Neural progenitor cell (in vitro differentiated cells): ENCODE results near the gene ZNF782. TPM values are rescaled to one million over a fixed set of nuclear protein-coding genes. Genes with fewer than 3 reads are reported as not detected.
"Not testable (repeated sequence)": the region's sequence is repeated elsewhere in the genome, so short reads cannot be mapped to it uniquely, and the experiment has no call there.

Source experiments
- DNase-seq: peaks from one replicate; pipeline ENCODE4 v3.0.0-alpha.2; 2016; ENCODE audit warnings: low spot score
- H2AFZ ChIP-seq: fragments of 200-600 bp; sonication (generic); replicated peaks from 2 replicates; pipeline ENCODE4 v1.6.1; 2016; ENCODE audit warnings: antibody characterized with exemption
- H3F3A ChIP-seq: fragments of 200-600 bp; sonication (generic); 2 replicates; pipeline ENCODE4 v1.6.1; 2016; ENCODE audit warnings: antibody characterized with exemption, low read depth
- H3K27ac ChIP-seq: fragments of 200-600 bp; sonication (generic); 2 replicates; pipeline ENCODE4 v1.5.1; 2016; ENCODE audit warnings: mild to moderate bottlenecking
- H3K27me3 ChIP-seq: fragments of 200-600 bp; sonication (generic); 2 replicates; pipeline ENCODE4 v1.6.1; 2016; ENCODE audit warnings: mild to moderate bottlenecking, moderate library complexity
- H3K36me3 ChIP-seq: fragments of 200-600 bp; sonication (generic); 2 replicates; pipeline ENCODE4 v1.5.1; 2016
- H3K4me1 ChIP-seq: fragments of 200-600 bp; sonication (generic); 2 replicates; pipeline ENCODE4 v1.6.1; 2016; ENCODE audit warnings: mixed run types
- H3K4me2 ChIP-seq: fragments of 200-600 bp; sonication (generic); 2 replicates; pipeline ENCODE4 v1.6.1; 2016
- H3K4me3 ChIP-seq: fragments of 200-600 bp; sonication (generic); 2 replicates; pipeline ENCODE4 v1.5.1; 2016
- H3K79me2 ChIP-seq: fragments of 200-600 bp; sonication (generic); 2 replicates; pipeline ENCODE4 v1.6.1; 2016; ENCODE audit warnings: low read depth
- H3K9ac ChIP-seq: fragments of 200-600 bp; sonication (generic); 2 replicates; pipeline ENCODE4 v1.6.1; 2016
- H3K9me3 ChIP-seq: fragments of 200-600 bp; sonication (generic); 2 replicates; pipeline ENCODE4 v1.5.1; 2016; ENCODE audit warnings: low read depth
- H4K20me1 ChIP-seq: fragments of 200-600 bp; sonication (generic); 2 replicates; pipeline ENCODE4 v1.6.1; 2016; ENCODE audit warnings: low read depth
- H3K27ac Mint-ChIP-seq: 3 replicates; pipeline ENCODE4 v1.8.0; 2021; ENCODE audit warnings: mixed read lengths
- H3K27me3 Mint-ChIP-seq: 2 replicates; pipeline ENCODE4 v1.8.0; 2022; ENCODE audit warnings: low read depth, mild to moderate bottlenecking, inconsistent platforms, moderate library complexity, mixed read lengths; ENCODE audit not compliant: insufficient read depth
- H3K36me3 Mint-ChIP-seq: 3 replicates; pipeline ENCODE4 v1.8.0; 2021; ENCODE audit warnings: mixed read lengths
- H3K4me1 Mint-ChIP-seq: 3 replicates; pipeline ENCODE4 v1.8.0; 2021; ENCODE audit warnings: mixed read lengths
- H3K4me3 Mint-ChIP-seq: 3 replicates; pipeline ENCODE4 v1.8.0; 2021; ENCODE audit warnings: mild to moderate bottlenecking, moderate library complexity, mixed read lengths
- H3K9me3 Mint-ChIP-seq: 3 replicates; pipeline ENCODE4 v1.8.0; 2020; ENCODE audit warnings: mixed read lengths
- CTCF ChIP-seq: fragments of 200-600 bp; sonication (generic); IDR thresholded peaks from 2 replicates; pipeline ENCODE4 v1.5.1; 2017; ENCODE audit warnings: antibody characterized with exemption, mild to moderate bottlenecking
- EZH2 ChIP-seq: fragments of 200-600 bp; sonication (generic); IDR thresholded peaks from 2 replicates; pipeline ENCODE4 v1.6.1; 2017; ENCODE audit warnings: antibody characterized with exemption, mild to moderate bottlenecking, moderate library complexity
- EZH2phosphoT487 ChIP-seq: fragments of 200-600 bp; sonication (generic); IDR thresholded peaks from 2 replicates; pipeline ENCODE4 v1.6.1; 2017; ENCODE audit warnings: antibody characterized with exemption
- total RNA-seq: library from RNA; depleted of rRNA; stranded (reverse); fragments of >200 nt; gene quantifications from 2 replicates; pipeline ENCODE4 v1.2.3, GENCODE V29; 2015; ENCODE audit warnings: low replicate concordance

The ZNF782 gene
- 7.1 and 7.8 TPM in 2 replicates for total RNA-seq

GRCh38 chr9:96853781-96854650, at the start of gene ZNF782:
ZNF782 (minus strand) TSS chr9:96854514; CDS start chr9:96851961, 2,553 bp downstream.
- peak within 1 kb of the TSS; percentile 97 for H3K27ac Mint-ChIP-seq
- Histone ChIP-seq H3K4me3 (peak within 1 kb of the TSS; percentile 65), H3K9me3 (peaks cover 6% of the 10 kb centered on the region), H2AFZ (peak within 1 kb of the TSS; percentile 82), H3K79me2 (peaks cover 49% of the 10 kb centered on the region), H4K20me1 (no peaks in the 10 kb centered on the region), H3K36me3 (no peaks in the 10 kb centered on the region), H3K27ac (peak within 1 kb of the TSS; percentile 4), H3K27me3 (peaks cover 5% of the 10 kb centered on the region), H3K4me2 (peak within 1 kb of the TSS; percentile 87), H3F3A (peaks cover 14% of the 10 kb centered on the region), H3K4me1 (peaks cover 10% of the 10 kb centered on the region), H3K9ac (peak within 1 kb of the TSS; percentile 60)
- H3K4me1 Mint-ChIP-seq = peaks cover 20% of the 10 kb centered on the region
- peaks cover 21% of the 10 kb centered on the region for H3K9me3 Mint-ChIP-seq
- DNase-seq = peak; percentile 98
- no peaks in the 10 kb centered on the region for H3K27me3 Mint-ChIP-seq
- TF ChIP-seq EZH2 (peak; percentile 38), EZH2phosphoT487 (no peak), CTCF (peak; percentile 5)
- peaks cover 23% of the 10 kb centered on the region for H3K36me3 Mint-ChIP-seq
- peak within 1 kb of the TSS; percentile 100 for H3K4me3 Mint-ChIP-seq

GRCh38 chr9:96900010-96900409, 45.7 kb upstream of the ZNF782 start:
- not testable (repeated sequence) for H3K9me3 ChIP-seq, H3K27me3 Mint-ChIP-seq, H3K4me3 Mint-ChIP-seq, H3K4me1 Mint-ChIP-seq, H3K79me2 ChIP-seq, H3K9ac ChIP-seq, H3K27ac Mint-ChIP-seq, H3K4me3 ChIP-seq, H3K4me2 ChIP-seq, H3K36me3 ChIP-seq, H4K20me1 ChIP-seq, H3K4me1 ChIP-seq, H3K27me3 ChIP-seq, H2AFZ ChIP-seq, DNase-seq, H3F3A ChIP-seq, H3K9me3 Mint-ChIP-seq, H3K27ac ChIP-seq
- peaks cover 15% of the 10 kb centered on the region for H3K36me3 Mint-ChIP-seq

- Mint-ChIP-seq H3K36me3 (peaks cover 35% of the 10 kb centered on the region), H3K27ac (no peak overlapping the region), H3K27me3 (no peaks in the 10 kb centered on the region), H3K4me3 (no peak overlapping the region), H3K9me3 (no peaks in the 10 kb centered on the region), H3K4me1 (no peaks in the 10 kb centered on the region)
- no peaks in the 10 kb centered on the region for H3K27me3 ChIP-seq
- DNase-seq = no peak
- no peak overlapping the region for H3K4me2 ChIP-seq
- no peak overlapping the region for H2AFZ ChIP-seq
- no peaks in the 10 kb centered on the region for H3K36me3 ChIP-seq
- TF ChIP-seq EZH2phosphoT487 (no peak), EZH2 (no peak), CTCF (no peak)
- H4K20me1 ChIP-seq = no peaks in the 10 kb centered on the region
- no peak overlapping the region for H3K27ac ChIP-seq
- H3K9me3 ChIP-seq = no peaks in the 10 kb centered on the region
- no peaks in the 10 kb centered on the region for H3K79me2 ChIP-seq
- H3K9ac ChIP-seq = no peak overlapping the region
- no peaks in the 10 kb centered on the region for H3F3A ChIP-seq
- no peaks in the 10 kb centered on the region for H3K4me1 ChIP-seq
- H3K4me3 ChIP-seq = no peak overlapping the region
Measured at GRCh38 chr9:96892131-96892530, 37.8 kb upstream of the ZNF782 start.

- Histone ChIP-seq H3K4me3 (no peak overlapping the region), H3F3A (no peaks in the 10 kb centered on the region), H3K79me2 (no peaks in the 10 kb centered on the region), H3K27ac (no peak overlapping the region), H3K27me3 (no peaks in the 10 kb centered on the region), H2AFZ (no peak overlapping the region), H4K20me1 (no peaks in the 10 kb centered on the region), H3K36me3 (no peaks in the 10 kb centered on the region), H3K9me3 (no peaks in the 10 kb centered on the region), H3K9ac (no peak overlapping the region), H3K4me2 (no peak overlapping the region), H3K4me1 (no peaks in the 10 kb centered on the region)
- Mint-ChIP-seq H3K27me3 (no peaks in the 10 kb centered on the region), H3K36me3 (peaks cover 28% of the 10 kb centered on the region), H3K4me1 (no peaks in the 10 kb centered on the region), H3K27ac (no peak overlapping the region), H3K4me3 (no peak overlapping the region), H3K9me3 (peaks cover 7% of the 10 kb centered on the region)
- no peak for DNase-seq
- no peak for TF ChIP-seq EZH2phosphoT487
- no peak for TF ChIP-seq EZH2
- TF ChIP-seq CTCF = no peak
Measured at GRCh38 chr9:96888591-96888990, 34.3 kb upstream of the ZNF782 start.
